NCI-H1105 (cell line): ENCODE measurements around the gene NFIX.

Experiments
- DNase-seq: peaks from one replicate; lab custom pipeline; 2025; lab: John Stamatoyannopoulos, UW

NFIX gene

DNA sequence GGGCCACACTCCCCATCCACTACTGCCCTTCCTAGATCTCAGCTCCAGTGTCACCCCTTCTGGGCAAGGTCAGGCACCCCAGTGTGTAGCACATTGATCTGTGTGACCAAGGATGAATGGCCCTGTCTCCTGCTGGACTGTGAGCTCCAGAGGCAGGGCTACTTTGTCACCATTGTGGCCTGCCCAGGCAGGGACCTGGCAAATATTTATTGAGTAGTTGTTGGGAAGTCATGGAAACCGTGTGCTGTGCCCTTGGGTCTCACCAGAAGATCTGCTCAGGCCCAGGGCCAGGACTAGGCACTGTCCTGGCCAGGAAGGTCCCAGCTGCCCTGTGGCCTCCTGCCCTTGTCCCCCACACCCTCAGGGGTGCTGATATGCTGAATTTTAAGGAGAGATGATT, 133.3 kb downstream of the NFIX start:
- DNase-seq = no peak

GRCh38 chr19:13129384-13129783, 134.1 kb downstream of the NFIX start:
- DNase-seq = no peak

- no peak for DNase-seq
Observed at GRCh38 chr19:13130886-13131490, 135.7 kb downstream of the NFIX start.

DNA sequence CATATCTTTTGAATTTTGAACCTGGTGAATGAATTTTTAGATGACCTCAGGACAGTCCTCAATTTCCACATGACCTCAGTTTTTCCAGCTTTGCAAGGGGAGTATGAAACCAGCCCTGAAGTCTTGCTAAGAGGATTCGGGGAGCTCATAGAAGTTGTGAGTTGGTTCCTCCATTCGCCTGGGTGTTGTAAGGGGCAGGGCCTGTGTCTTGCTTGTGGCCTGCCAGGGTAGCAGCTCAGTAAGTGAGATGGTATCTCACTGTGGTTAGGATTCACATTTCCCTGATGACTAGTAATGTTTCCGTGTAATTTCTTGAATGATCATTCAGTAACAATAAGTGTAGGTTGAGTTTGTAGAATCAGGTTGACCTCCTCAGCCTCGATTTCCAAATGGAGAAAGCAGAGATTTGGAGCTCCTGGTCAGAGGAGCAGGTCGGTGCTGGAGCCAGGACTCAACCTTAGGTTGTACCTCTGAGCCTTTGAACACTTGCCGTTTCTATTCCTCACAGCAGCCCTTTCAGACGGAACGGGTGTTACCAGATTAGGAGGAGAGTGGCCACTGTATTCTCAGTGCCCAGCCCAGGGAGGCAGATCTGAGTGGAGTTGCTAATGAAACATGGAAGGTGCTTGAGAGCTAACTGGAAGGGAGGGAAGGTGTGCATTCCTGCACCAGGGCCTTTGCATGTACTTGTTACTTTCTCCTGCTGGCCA, 137.4 kb downstream of the NFIX start:
- DNase-seq = no peak

DNA sequence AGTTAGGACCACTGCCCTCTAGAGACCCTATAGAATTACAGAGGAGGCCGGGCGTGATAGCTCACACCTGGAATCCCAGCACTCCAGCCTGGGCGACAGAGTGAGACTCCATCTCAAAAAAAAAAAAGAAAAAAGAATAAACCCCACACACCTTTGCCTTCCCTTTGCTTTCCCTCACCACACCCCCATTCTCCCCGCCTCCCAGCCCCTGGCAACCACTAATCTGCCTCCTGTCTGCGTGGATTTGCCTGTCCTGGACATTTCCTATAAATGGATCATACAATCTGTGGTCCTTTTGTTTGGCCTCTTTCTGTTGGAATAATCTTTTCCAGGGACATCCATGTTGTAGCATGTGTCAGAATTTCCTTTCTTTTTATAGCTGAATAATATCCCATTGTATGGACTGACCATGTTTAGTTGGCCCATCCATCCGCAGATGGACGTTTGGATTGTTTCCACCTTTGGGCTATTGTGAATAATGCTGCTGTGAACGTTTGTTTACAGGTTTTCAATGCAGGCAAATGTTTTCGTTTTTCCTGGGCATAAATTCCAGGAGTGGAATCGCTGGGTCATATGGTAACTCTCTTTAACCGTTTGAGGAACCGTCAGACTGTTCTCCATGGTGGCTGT, 138.1 kb downstream of the NFIX start:
- DNase-seq = no peak

DNA sequence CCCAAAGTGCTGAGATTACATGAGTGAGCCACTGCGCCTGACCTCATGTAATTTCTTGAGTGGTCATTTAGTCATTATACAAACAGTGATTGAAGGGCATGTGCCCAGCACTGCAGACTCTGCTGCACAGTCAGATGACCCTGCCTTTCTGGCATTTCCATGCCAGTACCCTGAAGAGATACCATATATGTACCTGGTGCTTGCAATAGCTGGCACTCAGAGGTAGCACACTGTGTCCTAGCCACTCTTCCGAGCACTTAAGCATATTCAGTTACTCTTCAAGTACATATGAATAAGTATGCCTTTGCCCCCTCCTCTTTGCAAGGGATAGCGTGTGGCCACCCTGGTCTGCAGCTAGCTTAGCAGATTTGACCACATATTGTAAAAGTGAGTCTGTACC, 139.4 kb downstream of the NFIX start:
- DNase-seq = no peak

DNA sequence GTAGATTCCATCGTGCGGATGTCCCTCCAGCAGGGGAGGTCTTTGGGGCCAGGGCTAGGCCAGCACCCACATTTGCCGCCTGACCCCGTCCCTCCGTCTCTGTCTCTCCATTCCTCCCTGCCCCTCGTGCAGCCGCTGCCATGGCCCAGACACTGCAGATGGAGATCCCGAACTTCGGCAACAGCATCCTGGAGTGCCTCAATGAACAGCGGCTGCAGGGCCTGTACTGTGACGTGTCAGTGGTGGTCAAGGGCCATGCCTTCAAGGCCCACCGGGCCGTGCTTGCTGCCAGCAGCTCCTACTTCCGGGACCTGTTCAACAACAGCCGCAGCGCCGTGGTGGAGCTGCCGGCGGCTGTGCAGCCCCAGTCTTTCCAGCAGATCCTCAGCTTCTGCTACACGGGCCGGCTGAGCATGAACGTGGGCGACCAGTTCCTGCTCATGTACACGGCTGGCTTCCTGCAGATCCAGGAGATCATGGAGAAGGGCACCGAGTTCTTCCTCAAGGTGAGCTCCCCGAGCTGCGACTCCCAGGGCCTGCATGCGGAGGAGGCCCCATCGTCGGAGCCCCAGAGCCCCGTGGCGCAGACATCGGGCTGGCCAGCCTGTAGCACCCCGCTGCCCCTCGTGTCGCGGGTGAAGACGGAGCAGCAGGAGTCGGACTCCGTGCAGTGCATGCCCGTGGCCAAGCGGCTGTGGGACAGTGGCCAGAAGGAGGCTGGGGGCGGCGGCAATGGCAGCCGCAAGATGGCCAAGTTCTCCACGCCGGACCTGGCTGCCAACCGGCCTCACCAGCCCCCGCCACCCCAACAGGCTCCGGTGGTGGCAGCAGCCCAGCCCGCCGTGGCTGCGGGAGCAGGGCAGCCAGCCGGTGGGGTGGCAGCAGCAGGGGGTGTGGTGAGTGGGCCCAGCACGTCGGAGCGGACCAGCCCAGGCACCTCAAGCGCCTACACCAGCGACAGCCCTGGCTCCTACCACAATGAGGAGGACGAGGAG, 140.1 kb downstream of the NFIX start:
- no peak for DNase-seq

DNA sequence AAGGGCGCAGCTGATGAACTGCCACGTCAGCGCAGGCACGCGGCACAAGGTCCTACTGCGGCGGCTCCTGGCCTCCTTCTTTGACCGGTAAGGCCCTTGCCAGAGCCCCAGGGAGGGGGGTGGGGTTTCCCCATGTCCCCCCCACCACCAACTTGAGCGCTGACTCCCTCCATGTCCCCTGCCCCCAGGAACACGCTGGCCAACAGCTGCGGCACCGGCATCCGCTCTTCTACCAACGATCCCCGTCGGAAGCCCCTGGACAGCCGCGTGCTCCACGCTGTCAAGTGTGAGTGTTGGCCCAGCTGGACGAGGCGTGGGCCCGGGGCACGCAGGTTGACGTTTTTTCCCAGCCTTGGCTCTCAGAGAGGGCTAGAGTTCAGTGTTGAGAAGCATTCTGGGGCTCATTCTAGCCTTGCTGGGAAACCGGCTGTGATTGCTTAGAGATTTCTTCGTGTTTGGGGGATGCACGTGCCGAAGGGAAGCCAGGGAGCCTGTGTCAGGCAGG, 142.1 kb downstream of the NFIX start:
- no peak for DNase-seq

DNA sequence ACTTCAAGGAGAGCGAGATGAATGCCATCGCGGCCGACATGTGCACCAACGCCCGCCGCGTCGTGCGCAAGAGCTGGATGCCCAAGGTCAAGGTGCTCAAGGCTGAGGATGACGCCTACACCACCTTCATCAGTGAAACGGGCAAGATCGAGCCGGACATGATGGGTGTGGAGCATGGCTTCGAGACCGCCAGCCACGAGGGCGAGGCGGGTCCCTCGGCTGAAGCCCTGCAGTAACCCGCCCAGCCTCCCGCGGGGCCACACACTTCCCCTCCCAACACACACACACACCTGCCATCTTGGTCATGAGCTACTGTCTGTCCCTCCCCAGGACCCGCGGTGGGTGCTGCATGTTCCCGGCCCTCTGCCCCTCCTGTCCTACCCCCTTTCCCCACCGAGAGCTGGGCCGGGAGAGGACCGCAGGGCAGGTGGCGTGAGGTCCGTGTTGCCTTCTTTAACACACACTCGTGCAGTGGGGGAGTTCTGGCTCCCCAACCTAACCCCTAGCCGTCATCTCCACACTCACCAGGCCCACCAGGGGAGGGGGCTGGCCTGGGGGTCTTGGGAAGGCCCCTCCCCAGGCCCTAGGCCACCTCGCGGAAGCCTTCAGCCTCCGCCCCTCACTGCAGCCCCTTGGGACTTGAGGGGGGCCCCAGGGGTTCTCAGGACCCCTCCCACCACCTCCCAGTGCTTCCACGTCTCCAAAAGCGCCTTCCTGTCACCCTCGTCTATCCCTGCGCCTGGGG, 143.1 kb downstream of the NFIX start:
- DNase-seq = no peak

- DNase-seq = no peak
Observed at GRCh38 chr19:13138916-13139198, 143.6 kb downstream of the NFIX start.

- DNase-seq = no peak
Observed at GRCh38 chr19:13139633-13140311, 144.5 kb downstream of the NFIX start.

DNA sequence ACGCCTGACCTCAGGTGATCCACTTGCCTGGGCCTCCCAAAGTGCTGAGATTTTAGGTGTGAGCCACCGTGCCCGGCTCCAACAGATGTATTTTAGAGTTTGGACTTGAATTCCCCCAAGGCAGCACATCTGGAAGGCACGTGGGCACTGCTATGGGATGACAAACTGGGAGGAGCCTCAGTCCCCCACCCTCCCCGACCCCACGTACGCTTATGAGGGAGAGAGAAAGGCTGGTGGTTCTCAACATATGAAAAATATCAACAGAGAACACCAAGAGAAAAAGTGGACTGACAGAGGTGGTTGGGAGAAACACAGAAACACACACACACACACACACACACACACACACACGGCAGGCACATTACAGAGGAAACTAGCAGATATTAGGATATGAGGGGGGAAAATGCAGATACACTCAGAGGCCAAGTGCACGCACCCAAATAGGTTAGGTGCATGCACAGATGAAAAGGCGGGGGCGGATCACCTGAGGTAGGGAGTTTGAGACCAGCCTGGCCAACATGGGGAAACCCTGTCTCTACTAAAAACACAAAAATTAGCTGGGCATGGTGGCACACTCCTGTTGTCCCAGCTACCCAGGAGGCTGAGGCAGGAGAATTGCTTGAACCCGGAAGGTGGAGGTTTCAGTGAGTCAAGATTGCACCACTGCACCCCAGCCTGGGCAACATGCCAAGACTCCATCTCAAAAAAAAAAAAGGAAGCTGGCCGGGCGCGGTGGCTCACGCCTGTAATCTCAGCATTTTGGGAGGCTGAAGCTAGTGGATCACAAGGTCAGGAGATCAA, 151.7 kb downstream of the NFIX start:
- DNase-seq = no peak
